ENCODE measurements around the gene METTL15.
A peak's percentile ranks its signal among the peaks of the same experiment; 100 is the strongest.

Gene METTL15, protein sequence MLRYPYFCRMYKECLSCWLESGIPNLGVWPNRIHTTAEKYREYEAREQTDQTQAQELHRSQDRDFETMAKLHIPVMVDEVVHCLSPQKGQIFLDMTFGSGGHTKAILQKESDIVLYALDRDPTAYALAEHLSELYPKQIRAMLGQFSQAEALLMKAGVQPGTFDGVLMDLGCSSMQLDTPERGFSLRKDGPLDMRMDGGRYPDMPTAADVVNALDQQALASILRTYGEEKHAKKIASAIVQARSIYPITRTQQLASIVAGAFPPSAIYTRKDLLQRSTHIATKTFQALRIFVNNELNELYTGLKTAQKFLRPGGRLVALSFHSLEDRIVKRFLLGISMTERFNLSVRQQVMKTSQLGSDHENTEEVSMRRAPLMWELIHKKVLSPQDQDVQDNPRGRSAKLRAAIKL

GRCh38 chr11:28107750-28108618 lies at the start of gene METTL15, which contains the start of gene KIF18A:
METTL15 (plus strand) TSS chr11:28108388; CDS start chr11:28113335, 4,947 bp downstream.
KIF18A (minus strand) TSS chr11:28108156; CDS start chr11:28097947, 10,209 bp downstream.
- TF ChIP-seq ZNF8 (CRISPR knock-in tag; IDR thresholded peaks at IDR 0.05), result no peak
- TF ChIP-seq CREB5 (CRISPR knock-in tag; IDR thresholded peaks at IDR 0.05; ENCODE audit: low read depth), result no peak
- TF ChIP-seq CSDC2 (CRISPR knock-in tag; IDR thresholded peaks at IDR 0.05), result no peak
- TF ChIP-seq RARB (CRISPR knock-in tag; IDR thresholded peaks at IDR 0.05), result no peak
- TF ChIP-seq, protein P1, sequence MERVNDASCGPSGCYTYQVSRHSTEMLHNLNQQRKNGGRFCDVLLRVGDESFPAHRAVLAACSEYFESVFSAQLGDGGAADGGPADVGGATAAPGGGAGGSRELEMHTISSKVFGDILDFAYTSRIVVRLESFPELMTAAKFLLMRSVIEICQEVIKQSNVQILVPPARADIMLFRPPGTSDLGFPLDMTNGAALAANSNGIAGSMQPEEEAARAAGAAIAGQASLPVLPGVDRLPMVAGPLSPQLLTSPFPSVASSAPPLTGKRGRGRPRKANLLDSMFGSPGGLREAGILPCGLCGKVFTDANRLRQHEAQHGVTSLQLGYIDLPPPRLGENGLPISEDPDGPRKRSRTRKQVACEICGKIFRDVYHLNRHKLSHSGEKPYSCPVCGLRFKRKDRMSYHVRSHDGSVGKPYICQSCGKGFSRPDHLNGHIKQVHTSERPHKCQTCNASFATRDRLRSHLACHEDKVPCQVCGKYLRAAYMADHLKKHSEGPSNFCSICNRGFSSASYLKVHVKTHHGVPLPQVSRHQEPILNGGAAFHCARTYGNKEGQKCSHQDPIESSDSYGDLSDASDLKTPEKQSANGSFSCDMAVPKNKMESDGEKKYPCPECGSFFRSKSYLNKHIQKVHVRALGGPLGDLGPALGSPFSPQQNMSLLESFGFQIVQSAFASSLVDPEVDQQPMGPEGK (CRISPR knock-in tag; IDR thresholded peaks at IDR 0.05; ENCODE audit: borderline replicate concordance), result no peak
- no peak for TF ChIP-seq ZNF70 (CRISPR knock-in tag; IDR thresholded peaks at IDR 0.05)
- no peak for TF ChIP-seq SNAI2 (CRISPR knock-in tag; IDR thresholded peaks at IDR 0.05)
- no peak for TF ChIP-seq ZC3H10 (CRISPR knock-in tag; IDR thresholded peaks at IDR 0.05)
- no peak for TF ChIP-seq TCF4 (CRISPR knock-in tag; IDR thresholded peaks at IDR 0.05; ENCODE audit: borderline replicate concordance)
- no peak for TF ChIP-seq PPARA (CRISPR knock-in tag; IDR thresholded peaks at IDR 0.05; ENCODE audit: borderline replicate concordance)
- no peak for TF ChIP-seq GLIS3 (CRISPR knock-in tag; IDR thresholded peaks at IDR 0.05)
- ATAC-seq, result peak; percentile 88

- no peak for ATAC-seq
- TF ChIP-seq TOX (CRISPR knock-in tag; IDR thresholded peaks at IDR 0.05; ENCODE audit: borderline replicate concordance), result no peak
- TF ChIP-seq ZNF565 (CRISPR knock-in tag; conservative IDR thresholded peaks at IDR 0.05; ENCODE audit: low read depth), result no peak
- TF ChIP-seq CREB5 (CRISPR knock-in tag; IDR thresholded peaks at IDR 0.05; ENCODE audit: low read depth), result no peak
- no peak for TF ChIP-seq ZC3H10 (CRISPR knock-in tag; IDR thresholded peaks at IDR 0.05)
- TF ChIP-seq PPARA (CRISPR knock-in tag; IDR thresholded peaks at IDR 0.05; ENCODE audit: borderline replicate concordance), result no peak
- no peak for TF ChIP-seq BACH2 (CRISPR knock-in tag; IDR thresholded peaks at IDR 0.05; ENCODE audit: borderline replicate concordance)
- TF ChIP-seq ZFP30 (CRISPR knock-in tag; IDR thresholded peaks at IDR 0.05), result no peak
- no peak for TF ChIP-seq OSR1 (CRISPR knock-in tag; IDR thresholded peaks at IDR 0.05)
- no peak for TF ChIP-seq ESRRG (CRISPR knock-in tag; IDR thresholded peaks at IDR 0.05)
- no peak for TF ChIP-seq ZFP3 (CRISPR knock-in tag; IDR thresholded peaks at IDR 0.05)
- TF ChIP-seq SNAI2 (CRISPR knock-in tag; IDR thresholded peaks at IDR 0.05), result no peak
- TF ChIP-seq ZNF8 (CRISPR knock-in tag; IDR thresholded peaks at IDR 0.05), result no peak
- TF ChIP-seq ARNTL (CRISPR knock-in tag; IDR thresholded peaks at IDR 0.05; ENCODE audit: borderline replicate concordance, low read depth), result no peak
- no peak for TF ChIP-seq TSHZ2 (CRISPR knock-in tag; IDR thresholded peaks at IDR 0.05)
- TF ChIP-seq, protein P2, sequence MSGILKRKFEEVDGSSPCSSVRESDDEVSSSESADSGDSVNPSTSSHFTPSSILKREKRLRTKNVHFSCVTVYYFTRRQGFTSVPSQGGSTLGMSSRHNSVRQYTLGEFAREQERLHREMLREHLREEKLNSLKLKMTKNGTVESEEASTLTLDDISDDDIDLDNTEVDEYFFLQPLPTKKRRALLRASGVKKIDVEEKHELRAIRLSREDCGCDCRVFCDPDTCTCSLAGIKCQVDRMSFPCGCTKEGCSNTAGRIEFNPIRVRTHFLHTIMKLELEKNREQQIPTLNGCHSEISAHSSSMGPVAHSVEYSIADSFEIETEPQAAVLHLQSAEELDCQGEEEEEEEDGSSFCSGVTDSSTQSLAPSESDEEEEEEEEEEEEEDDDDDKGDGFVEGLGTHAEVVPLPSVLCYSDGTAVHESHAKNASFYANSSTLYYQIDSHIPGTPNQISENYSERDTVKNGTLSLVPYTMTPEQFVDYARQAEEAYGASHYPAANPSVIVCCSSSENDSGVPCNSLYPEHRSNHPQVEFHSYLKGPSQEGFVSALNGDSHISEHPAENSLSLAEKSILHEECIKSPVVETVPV (CRISPR knock-in tag; IDR thresholded peaks at IDR 0.05), result no peak
- no peak for TF ChIP-seq GLIS3 (CRISPR knock-in tag; IDR thresholded peaks at IDR 0.05)
- TF ChIP-seq, protein P1 (CRISPR knock-in tag; IDR thresholded peaks at IDR 0.05; ENCODE audit: borderline replicate concordance), result no peak
- TF ChIP-seq TCF4 (CRISPR knock-in tag; IDR thresholded peaks at IDR 0.05; ENCODE audit: borderline replicate concordance), result no peak
These were observed 36.9 kb upstream of the METTL15 start for GRCh38 chr11:28071305-28071704.

All from SK-N-SH treated with all-trans-retinoic acid at 6 μM for 48 hours (cell line).